ENCODE measurements around the gene NKX2-1. TPM values are rescaled to one million over a fixed set of nuclear protein-coding genes. Genes with fewer than 3 reads are reported as not detected.

The NKX2-1 gene
- not detected for total RNA-seq
- not detected for polyA plus RNA-seq
- long read RNA-seq, donor 1: 0 reads
- long read RNA-seq, donor 2: 0 reads
- long read RNA-seq, donor 3: 0 reads

- TF ChIP-seq, protein P1, sequence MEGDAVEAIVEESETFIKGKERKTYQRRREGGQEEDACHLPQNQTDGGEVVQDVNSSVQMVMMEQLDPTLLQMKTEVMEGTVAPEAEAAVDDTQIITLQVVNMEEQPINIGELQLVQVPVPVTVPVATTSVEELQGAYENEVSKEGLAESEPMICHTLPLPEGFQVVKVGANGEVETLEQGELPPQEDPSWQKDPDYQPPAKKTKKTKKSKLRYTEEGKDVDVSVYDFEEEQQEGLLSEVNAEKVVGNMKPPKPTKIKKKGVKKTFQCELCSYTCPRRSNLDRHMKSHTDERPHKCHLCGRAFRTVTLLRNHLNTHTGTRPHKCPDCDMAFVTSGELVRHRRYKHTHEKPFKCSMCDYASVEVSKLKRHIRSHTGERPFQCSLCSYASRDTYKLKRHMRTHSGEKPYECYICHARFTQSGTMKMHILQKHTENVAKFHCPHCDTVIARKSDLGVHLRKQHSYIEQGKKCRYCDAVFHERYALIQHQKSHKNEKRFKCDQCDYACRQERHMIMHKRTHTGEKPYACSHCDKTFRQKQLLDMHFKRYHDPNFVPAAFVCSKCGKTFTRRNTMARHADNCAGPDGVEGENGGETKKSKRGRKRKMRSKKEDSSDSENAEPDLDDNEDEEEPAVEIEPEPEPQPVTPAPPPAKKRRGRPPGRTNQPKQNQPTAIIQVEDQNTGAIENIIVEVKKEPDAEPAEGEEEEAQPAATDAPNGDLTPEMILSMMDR (IDR thresholded peaks at IDR 0.05): no peak
- H3K27ac ChIP-seq: no peak within 1 kb of the TSS
- 0 to 2% methylated on average over 48 to 49 of the region's 49 CpGs for WGBS, 2 donors
- no peaks in the 10 kb centered on the region for H3K36me3 ChIP-seq
- H3K27me3 ChIP-seq: peaks cover 62 to 100% (median 100%) of the 10 kb centered on the region in 7 donors
- H3K4me1 ChIP-seq: peaks cover 6 to 46% (median 38%) of the 10 kb centered on the region in 9 donors
- no peak for ATAC-seq
- DNase-seq: no peak
- H3K9me3 ChIP-seq: no peaks in the 10 kb centered on the region
- intact Hi-C loops (cut with DNase I): loop anchor here in 1 of 10 donors (10.0 kb wide), 1 partner anchor 445 kb away; no protein-coding TSS in a partner anchor
- peak within 1 kb of the TSS in 9 of 10 donors; percentile 14 to 45 (median 28) for H3K4me3 ChIP-seq
These were observed at the start of gene NKX2-1 for GRCh38 chr14:36519431-36520321. Gene NKX2-1 (minus strand): TSS chr14:36520232. CDS start chr14:36520129, 103 bp downstream.

DNA sequence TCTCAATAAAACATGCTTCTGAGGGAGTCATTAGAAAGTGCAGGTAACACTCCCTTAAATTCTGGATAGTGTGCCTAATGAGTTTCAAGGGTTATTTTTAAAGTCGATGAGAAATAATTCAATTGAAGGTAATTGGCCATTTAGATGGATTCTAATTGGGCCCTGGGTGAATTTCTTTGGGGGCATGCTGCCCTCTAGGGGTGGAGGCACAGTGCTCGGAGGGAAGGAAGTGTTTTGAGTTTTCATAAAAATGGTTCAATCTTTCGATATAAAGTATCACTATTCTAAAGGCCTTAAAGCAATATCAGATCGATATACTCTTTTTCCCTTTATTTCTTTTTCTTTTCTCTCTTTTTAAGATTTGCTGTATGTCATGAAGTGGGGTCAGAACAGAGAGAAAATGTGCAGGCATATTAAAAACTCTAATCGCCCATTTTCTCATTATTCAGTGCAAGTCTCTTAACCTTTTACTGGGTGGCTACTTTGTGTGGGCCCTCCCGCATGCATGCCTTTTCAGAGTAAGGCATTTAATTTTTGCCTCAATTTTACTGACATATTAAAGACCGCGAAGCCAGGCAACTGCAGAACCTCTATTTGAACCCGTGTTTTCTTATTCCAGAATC is 36.9 kb upstream of the NKX2-1 start:
- intact Hi-C loops (cut with DNase I): loop anchor here in 7 of 10 donors (5.0 to 10.0 kb wide), 8 partner anchors 48 to 675 kb away; no protein-coding TSS in a partner anchor
- TF ChIP-seq, protein P1 (IDR thresholded peaks at IDR 0.05): peak; percentile 41 to 80 (median 75)

GRCh38 chr14:36555998-36556743 is 36.1 kb upstream of the NKX2-1 start:
- Histone ChIP-seq H3K9me3 (no peaks in the 10 kb centered on the region), H3K36me3 (no peaks in the 10 kb centered on the region), H3K4me3 (no peak overlapping the region), H3K27ac (no peak overlapping the region), H3K27me3 (peaks cover 0 to 45% (median 20%) of the 10 kb centered on the region in 7 donors), H3K4me1 (no peaks in the 10 kb centered on the region)
- 66 to 80% methylated on average over 6 of the region's 6 CpGs for WGBS, 2 donors
- intact Hi-C loops (cut with DNase I): loop anchor here in 7 of 10 donors (2.0 to 10.0 kb wide), 9 partner anchors 49 to 674 kb away; no protein-coding TSS in a partner anchor
- ATAC-seq (no peak), DNase-seq (no peak)
- TF ChIP-seq, protein P1 (IDR thresholded peaks at IDR 0.05): no peak

More for the DNA sequence above, 36.9 kb upstream of the NKX2-1 start:
- Histone ChIP-seq H3K9me3 (no peaks in the 10 kb centered on the region), H3K36me3 (no peaks in the 10 kb centered on the region), H3K4me3 (no peak overlapping the region), H3K27me3 (peaks cover 0 to 45% (median 25%) of the 10 kb centered on the region in 7 donors), H3K4me1 (no peaks in the 10 kb centered on the region), H3K27ac (no peak overlapping the region)
- WGBS, 2 donors: 59 to 66% methylated on average over 9 of the region's 9 CpGs
- DNase-seq: no peak
- ATAC-seq: no peak
